Measurements from ENCODE around the gene LDB1.

DNA sequence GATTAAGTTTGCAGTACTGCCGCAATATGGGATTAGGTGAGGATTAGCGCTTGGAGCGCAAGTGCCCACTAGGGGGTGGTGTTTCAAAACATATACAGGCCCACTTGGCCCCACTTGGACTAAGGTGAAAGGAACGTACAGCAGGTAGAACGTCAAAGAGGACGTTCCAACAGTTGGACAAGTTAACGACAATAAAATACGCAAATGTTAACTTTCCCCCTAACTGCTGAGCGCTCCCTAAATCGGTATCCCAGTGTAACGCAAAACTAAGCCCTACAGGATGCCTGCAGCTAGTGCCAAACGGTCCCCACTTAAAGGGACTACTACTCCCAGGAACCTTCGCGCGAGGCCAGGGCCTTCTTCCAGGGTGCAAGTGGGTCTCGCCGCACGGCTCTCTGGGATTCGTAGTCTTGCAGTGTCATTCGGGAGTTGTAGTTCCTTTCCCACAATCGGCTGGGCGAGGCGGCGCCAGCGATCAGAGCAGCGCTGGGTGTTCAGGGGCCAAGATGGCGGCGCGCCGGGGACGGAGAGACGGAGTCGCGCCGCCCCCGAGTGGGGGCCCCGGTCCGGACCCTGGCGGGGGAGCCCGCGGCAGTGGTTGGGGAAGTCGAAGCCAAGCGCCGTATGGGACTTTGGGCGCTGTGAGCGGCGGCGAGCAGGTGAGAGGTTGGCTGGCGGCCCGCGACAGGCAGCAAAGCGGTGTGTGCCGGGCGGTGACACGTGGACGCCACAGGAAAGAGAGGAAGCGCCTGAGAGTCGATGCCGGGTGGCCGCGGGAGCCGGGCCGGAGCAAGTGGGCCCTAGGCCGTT lies 12.6 kb upstream of the LDB1 start, which contains the start of gene PPRC1:
- TF ChIP-seq EP300 (IDR thresholded peaks at IDR 0.05; ENCODE audit: borderline replicate concordance in 1 of 2, control insufficient read depth in 1 of 2, low read depth in 2 of 2, low read length in 2 of 2) (0 out of 4 replicates have a peak, but pooled peaks of 1 of the 2 experiments have one; percentile 18), NFIC (IDR thresholded peaks at IDR 0.05; ENCODE audit: low read depth, low read length) (no peak)
- TF ChIP-seq, protein P1, sequence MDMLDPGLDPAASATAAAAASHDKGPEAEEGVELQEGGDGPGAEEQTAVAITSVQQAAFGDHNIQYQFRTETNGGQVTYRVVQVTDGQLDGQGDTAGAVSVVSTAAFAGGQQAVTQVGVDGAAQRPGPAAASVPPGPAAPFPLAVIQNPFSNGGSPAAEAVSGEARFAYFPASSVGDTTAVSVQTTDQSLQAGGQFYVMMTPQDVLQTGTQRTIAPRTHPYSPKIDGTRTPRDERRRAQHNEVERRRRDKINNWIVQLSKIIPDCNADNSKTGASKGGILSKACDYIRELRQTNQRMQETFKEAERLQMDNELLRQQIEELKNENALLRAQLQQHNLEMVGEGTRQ (IDR thresholded peaks at IDR 0.05; ENCODE audit: borderline replicate concordance, low read depth, low read length), result no peak

All from GM12878 (cell line).